CMK (cell line): ENCODE measurements around the gene PLCG2.
"Not testable (repeated sequence)": the region's sequence is repeated elsewhere in the genome, so short reads cannot be mapped to it uniquely, and the experiment has no call there.

Experiments used
- DNase-seq: peaks from one replicate; pipeline ENCODE4 v3.0.0-alpha.2; 2010; ENCODE audit warnings: low read depth

Gene PLCG2

DNA sequence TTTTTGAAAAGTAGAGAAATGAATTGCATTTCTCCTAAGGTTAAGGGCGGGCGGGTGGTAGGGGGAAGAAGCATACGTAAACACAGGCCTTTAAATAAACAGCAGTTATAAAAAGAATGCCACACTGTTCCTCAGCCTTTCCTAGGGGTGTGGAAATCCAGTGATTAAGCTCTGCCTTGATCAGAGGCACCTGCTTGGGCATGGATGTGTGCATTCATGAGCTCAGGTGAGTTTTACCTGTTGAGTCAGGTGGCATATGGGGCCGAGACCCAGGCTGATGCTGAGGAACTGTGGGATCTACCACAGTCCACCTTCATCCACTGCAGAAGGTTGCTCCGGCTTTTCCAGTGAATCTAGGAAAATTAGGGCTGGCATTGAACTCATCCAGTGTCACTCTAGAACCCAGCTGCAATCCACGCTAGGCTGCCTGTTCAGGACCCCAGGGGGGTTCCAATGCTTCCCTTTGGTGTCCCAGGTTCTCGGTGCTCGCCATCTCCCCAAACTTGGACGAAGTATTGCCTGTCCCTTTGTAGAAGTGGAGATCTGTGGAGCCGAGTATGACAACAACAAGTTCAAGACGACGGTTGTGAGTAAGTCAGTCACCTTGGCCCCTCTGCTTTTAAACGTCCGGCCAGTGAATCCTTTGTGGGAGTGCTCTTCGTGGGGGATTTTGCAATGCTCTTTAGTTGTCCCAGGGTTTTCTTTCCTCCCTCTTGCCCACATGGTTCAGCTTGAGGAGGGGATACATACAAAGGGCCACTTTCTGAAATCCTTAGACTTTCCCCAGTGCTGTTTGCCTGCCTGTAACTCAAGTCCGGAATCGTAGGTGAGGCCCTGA is 159.5 kb downstream of the PLCG2 start:
- no peak for DNase-seq

DNA sequence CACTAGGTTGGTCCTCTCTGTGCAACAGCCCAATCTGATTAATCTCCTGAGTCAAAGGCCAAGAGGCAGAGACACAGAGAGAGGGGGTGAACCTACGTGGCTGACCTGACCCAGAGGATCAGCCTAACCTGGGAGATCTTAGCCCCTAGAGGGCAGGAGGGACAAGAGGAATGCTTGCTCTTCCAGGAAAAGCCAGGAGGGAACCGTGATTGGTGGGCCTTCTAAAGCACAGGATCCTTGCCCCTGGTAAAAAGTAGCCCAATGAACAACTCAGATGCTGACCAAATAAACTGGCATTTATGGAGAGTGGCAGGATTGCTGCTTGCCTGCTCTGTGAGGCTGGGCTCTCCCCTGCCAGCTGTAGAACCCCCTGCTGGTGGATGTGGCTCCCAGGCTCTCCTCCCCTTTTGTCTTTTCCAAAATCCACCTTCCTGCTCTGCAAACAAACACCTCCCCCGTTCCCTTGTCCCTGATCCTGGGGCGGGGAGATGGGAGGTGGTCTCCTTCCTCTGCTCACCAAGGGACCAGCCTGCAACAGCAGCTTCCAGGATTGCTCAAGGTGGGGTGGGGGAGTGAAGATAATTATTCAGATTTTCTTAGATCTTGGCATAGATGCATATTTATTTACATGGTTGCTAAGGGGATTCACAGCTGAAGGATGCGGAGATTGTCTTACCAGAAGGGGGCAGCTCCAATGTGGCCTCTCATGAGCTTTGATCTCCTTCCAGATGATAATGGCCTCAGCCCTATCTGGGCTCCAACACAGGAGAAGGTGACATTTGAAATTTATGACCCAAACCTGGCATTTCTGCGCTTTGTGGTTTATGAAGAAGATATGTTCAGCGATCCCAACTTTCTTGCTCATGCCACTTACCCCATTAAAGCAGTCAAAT is 160.3 kb downstream of the PLCG2 start:
- no peak for DNase-seq

DNA sequence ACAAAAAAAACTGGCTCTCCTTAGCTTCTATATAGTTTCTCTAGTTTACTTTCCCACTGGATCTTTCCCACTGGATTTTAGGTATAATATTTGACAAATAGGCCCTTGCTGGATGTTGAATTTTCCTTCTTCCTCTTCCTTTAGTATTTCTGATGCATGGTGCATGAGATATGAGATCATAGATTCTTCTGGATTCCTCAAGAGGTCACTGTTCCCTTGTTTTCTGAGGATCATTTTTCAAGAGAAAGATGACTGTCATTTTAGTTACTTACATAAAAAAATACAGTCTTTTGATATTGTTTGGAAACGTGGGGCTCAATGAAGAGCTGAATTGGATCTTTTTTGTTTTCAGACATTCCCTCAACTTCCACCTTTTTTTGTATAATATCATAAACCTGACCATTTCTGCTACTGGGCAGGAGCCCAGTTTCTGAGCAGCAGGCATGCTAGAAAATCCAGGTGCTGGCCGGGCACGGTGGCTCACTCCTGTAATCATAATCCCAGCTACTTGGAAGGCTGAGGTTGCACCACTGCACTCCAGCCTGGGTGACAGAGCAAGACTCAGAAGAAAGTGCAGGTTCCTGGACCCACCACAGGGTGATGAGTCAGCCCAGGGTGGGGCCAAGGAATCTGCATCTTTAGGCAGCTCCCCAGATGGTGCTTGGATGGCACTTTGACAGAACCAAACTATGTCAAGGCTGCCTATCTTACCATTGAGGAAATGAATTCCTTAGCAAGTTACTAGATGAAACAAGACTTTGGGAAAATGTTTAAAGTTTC is 161.9 kb downstream of the PLCG2 start:
- no peak for DNase-seq

DNA sequence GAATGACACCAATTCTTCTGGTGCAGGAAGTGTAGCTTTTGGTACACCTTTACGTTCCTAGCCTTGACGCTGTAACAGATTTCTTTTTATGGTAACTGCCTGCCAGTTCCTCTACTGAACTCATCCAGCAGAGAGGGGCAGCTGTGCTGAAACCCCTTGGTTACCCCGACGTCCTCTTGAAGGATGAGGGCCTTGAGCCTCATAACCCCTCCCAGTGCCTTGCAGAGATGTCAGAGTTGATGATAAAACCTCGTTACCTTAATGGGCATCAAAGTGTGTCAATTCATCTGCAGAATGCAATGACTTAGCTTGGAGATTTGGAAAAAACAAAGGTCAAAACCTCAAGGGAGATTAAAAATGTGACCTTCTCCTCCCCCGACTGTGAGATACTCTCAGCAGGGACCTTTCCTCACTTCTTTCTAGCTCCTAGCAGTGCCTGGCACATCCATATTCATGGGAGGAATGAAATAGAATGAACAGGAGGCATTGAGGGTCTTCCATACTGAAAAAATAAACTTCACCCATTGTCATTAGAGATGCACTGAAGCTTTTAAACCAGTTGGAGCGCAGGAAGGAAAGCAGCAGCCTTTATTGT is 163.0 kb downstream of the PLCG2 start:
- no peak for DNase-seq

DNA sequence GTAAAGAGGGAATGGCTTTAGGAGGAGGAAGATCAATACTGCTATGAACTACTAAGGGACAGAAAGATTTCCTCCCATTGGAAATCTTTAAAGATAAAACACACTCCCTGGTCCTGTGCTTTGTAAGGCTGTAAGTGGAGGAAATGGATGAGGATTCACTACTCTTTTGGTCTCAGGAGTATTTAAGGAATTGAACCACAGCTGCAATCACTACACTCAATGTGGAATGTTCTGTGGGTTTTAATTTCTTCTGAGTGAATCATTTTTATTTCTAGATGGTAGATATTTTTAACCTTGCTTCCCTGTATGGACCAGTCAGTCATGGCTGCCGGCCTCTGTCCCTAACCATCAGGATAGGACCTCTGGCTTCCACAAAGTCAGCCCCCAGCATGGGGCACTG is 166.6 kb downstream of the PLCG2 start:
- no peak for DNase-seq

DNA sequence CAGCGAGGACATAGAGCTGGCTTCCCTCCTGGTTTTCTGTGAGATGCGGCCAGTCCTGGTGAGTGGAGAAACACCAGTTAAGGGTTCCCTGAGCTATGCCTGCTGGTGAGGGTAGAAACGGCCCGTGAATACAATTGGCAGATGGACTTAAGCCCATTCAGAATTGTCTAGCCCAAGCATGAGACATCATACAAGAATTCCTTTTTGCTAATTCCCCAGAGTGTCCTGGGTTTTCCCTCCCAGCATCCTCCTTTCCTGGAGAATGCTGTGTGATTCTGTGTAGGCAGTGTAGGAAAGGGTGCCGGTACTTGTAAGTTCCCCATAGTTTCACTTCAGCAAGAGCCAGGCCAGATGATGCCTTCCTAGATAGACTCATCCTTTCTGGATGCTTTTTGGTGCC is 167.1 kb downstream of the PLCG2 start:
- no peak for DNase-seq

DNA sequence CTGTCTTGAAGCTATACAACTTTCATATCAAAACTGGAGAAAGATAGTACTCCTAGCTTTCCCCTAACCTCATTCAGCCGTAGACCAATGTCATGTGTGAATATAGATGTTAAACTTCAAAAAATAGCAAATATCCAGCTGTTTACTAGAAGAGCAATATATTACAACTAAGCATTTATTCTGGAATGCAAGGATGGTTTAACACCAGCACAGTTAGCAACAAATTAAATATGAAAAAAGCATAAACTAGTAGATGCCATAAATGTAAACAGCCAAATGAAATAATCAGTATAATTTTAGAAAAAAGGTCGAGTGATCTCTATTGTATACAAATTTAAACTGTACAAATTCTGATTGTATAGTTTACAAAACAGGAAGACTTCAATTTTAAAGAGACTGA is 172.5 kb downstream of the PLCG2 start:
- DNase-seq = no peak

DNA sequence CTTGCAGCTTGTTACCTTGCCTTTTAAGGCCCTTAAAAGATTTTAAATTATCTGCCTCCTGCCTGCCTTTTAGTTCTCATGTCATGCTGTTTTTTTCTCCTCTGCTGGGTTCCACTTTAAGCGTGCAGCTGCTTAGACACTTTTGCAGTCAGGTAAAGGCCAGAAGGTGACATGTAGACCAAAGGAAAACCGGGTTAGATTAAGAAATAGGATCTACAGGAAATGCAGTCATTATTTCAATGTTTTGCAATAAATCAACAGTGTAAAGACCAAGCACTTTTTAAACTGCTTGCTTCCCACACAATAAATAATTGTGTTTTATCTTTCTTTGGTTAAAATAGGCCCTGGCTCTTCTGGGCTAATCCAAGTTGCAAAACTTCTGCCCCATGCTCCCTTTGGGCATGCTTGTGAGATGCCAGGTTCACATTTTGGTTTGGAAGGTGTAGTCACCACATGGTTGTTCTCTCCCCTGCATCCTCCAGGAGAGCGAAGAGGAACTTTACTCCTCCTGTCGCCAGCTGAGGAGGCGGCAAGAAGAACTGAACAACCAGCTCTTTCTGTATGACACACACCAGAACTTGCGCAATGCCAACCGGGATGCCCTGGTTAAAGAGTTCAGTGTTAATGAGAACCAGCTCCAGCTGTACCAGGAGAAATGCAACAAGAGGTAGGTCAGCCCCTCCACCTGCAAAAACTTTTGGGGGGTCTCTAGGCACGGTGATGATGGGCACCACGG is 177.3 kb downstream of the PLCG2 start:
- DNase-seq = no peak

DNA sequence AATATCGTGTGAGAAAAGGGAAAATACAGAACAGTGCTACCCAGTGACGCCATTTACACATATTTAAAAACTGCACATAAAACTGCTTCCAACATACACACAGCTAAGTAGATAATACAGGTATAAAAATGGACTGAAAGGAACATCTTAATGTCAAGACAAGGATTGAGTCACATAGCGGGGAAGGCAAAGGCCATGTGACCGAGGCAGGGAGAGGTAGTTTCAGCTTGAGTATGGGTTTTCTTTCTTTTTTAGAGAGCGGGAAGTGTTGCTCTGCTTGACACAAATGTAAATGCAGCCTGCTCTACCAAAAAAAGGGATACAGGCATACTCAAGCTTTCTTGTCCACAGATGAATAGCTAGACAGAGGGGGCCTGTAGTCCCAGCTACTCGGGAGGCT is 185.7 kb downstream of the PLCG2 start:
- no peak for DNase-seq

DNA sequence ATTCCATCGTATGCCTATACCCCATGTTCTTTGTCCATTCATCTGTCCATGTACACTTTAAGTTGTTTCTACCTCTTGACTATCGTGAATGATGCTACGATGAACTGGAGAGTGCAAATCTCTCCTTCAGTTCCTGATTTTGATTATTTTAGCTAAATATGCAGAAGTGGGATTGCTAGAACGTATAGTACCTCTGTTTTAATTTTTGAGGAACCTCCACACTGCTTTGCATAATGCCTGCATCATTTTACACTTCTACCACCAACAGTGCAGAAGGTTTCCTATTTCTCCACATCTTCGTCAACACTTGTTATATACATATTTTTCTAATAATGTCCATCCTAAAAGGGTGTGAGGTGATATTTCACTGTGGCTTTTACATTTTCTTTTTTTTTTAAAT is 188.3 kb downstream of the PLCG2 start:
- no peak for DNase-seq

DNA sequence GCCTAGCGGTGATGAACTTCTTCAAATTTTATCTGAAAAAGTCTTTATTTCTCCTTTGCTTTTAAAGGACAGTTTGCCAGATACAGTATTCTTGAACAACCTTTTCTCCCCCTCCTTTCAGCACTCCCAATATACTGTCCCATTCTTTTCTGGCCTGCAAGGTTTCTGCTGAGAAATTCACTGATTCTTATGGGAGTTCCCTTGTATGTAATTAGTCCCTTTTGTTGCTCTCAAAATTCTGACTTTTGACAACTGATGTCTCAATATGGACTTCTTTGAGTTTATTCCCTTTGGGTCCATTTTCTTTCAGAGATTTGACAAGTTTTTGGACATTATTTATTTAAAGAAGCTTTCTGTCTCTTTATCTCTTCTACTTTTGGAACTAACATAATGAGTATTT is 192.8 kb downstream of the PLCG2 start:
- DNase-seq = no peak

DNA sequence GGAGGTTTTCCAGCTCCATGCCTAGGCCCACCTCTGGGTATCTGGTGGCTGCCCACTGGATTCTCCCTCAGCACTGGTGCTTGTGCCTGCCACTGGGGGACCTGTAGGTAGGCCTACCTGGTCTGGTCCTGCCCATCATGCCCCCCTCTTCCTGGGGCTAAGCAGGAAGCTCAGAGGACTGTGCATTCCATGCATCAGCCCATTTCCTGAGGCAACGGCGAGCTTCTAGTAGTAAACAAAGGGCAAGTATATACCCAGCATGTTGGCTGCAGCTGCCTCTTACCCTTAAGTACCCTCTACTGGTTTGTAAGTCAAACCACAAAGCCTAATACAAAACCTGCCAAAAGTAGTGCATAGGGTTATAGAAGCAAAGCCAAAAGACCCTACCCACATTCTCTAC is 194.6 kb downstream of the PLCG2 start:
- no peak for DNase-seq

DNA sequence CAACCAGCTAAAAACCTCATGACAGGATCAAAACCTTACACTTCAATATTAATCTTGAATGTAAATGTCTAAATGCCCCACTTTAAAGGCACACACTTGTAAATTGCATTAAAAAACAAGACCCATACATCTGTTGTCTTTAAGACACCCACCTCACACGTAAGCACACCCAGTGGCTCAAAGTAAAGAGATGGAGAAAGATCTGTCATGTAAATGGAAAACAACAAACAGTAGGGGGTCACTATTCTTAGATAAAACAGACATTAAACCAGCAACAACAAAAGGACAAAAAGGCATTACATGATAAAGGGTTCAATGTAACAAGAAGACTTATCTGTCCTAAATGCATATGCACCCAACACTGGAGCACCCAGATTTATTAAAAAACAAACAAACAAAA is 196.5 kb downstream of the PLCG2 start:
- DNase-seq = no peak

DNA sequence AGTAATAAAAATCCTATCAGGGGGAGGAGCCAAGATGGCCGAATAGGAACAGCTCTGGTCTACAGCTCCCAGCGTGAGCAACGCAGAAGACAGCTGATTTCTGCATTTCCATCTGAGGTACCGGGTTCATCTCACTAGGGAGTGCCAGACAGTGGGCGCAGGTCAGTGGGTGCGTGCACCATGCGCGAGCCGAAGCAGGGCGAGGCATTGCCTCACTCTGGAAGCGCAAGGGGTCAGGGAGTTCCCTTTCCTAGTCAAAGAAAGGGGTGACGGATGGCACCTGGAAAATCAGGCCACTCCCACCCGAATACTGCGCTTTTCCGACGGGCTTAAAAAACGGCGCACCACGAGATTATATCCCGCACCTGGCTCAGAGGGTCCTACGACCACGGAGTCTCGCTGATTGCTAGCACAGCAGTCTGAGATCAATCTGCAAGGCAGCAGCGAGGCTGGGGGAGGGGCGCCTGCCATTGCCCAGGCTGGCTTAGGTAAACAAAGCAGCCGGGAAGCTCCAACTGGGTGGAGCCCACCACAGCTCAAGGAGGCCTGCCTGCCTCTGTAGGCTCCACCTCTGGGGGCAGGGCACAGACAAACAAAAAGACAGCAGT is 198.3 kb downstream of the PLCG2 start:
- not testable (repeated sequence) for DNase-seq

DNA sequence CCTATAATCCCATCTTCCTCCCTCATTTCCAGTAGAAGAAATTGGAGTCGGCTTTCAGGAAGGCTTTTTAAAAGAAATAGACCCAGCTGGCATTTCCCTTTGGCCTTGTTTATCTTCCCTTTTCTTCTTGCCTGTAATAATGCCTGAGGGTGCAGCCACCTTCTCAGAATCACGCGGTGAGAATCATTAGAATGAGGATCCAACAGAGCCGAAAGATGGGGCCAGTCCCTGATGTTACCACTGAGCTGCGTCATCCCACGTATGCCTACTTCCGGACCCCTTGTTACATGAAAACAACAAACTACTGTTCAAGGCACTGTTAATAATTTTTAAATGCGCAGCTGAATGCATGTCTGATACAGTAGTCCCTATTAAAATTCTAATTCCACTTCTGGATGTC is 208.0 kb downstream of the PLCG2 start:
- DNase-seq = no peak

DNA sequence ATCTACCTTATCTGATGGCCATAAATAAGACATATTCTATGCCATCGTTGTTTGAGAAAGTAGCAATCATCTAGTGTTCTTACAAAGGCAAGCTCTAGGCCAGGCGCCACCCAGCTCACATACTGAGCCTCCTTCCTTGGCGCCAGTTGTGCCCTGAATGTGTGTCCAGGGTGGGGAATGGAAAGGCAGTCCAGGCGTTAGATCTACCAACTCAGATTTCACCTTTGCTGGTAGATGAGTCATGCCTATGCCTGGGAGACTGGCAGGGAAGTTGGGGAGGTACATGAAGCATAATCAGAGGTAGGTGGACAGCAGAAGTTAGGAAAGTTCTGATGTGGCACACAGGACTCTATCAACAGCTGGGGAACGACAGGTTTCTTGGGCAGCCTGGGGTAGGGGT is 208.6 kb downstream of the PLCG2 start:
- DNase-seq = no peak

DNA sequence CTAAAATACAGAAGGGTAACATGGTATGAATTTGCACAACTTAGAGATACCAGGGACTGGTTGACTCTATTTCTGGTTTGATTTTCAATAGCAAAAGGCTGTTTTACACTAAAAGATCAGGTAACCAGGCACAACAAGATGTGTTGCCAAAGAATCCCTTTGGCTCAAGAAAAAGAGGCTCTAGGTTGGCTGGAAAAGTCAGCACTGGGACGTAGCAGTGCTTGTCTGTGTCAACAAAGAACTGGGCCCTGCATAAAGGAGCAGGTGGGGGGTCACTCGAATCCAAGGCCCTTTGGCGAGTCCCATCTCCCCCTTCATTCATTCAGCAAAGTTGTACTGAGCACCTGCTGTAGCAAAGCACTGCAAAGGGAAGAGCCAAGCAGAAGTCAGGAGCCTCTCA is 213.8 kb downstream of the PLCG2 start:
- no peak for DNase-seq

DNA sequence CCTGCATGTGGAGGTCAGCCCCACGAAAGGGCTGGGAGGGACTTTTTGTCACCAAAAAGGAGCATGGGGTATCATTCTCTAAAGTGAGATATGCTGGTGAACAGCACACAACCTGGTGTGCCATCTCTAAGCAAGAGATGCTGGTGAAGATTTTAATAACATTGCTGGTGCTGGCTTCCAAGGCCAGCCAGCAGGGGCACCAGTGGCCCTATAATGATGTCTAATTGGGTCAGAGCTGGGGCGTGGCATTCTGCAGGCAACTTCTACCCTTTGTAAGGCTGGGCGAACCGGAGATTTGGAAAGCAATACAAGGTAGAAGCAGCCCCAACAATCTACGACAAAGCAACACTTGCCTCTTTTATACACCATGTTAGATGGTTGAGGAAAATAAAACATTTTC is 215.4 kb downstream of the PLCG2 start:
- DNase-seq = no peak

DNA sequence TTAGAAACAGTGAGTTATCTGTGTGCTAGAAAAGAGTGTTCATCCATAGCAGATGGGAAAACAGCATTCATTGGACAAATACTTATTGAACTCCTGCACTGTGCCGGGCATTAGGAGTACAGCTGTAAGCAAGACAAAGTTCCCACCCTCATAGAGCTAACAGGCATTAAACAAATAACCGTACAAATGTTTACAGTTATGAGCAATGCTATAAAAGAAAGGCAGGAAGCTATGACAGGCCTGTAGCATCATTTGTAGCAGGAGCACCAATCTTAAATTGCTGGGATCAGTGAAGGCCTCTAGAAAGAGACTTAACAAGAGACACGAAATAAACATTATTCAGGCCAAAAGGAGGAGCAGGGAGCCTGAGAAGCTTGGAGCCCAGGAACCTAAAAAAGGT is 216.6 kb downstream of the PLCG2 start:
- no peak for DNase-seq

DNA sequence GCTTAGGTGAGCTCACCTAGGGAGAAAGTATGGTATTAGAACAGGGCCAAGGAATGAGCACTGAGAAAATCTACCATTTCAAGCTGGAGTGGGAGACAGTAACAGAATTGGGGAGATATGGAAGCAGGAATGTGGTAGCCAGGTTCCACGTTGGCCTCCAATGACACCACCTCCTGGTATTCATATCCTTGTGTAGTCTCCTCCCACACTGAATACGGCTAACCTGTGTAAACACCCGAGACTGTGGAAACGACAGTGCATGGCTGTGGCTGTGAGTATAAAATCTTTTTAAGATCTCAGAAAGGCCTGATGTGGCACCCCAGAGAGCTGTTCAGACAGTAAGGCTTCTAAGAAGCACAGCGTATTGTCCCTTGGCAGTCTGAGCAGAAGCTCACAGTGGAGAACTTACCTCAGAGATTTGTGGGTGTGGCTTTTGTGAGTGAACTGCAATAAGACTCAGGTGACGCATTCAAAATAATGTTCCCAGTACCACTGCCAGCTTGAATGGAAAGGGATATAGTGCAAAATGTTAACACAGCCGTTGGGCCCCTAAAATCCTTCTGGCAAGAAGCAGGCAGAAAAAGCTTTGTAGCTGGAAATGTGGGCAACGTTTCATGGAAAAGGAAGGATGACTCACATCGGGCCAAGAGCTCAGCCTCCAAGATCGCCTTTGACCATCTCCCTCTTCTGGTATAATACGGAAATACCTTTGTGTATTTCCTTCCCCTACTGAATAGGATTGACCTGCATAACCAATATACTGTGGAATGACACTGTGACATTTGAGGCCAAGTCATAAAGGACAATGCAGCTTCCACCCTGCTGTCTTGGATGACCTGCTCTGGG is 217.8 kb downstream of the PLCG2 start:
- DNase-seq = no peak
